Measurements from ENCODE around the gene GCNT4. TPM values are rescaled to one million over a fixed set of nuclear protein-coding genes. Genes with fewer than 3 reads are reported as not detected.
A peak's percentile ranks its signal among the peaks of the same experiment; 100 is the strongest.

GCNT4 gene
- total RNA-seq, 2 experiments from 2014 or later, result 2.1 to 2.4 TPM

DNA sequence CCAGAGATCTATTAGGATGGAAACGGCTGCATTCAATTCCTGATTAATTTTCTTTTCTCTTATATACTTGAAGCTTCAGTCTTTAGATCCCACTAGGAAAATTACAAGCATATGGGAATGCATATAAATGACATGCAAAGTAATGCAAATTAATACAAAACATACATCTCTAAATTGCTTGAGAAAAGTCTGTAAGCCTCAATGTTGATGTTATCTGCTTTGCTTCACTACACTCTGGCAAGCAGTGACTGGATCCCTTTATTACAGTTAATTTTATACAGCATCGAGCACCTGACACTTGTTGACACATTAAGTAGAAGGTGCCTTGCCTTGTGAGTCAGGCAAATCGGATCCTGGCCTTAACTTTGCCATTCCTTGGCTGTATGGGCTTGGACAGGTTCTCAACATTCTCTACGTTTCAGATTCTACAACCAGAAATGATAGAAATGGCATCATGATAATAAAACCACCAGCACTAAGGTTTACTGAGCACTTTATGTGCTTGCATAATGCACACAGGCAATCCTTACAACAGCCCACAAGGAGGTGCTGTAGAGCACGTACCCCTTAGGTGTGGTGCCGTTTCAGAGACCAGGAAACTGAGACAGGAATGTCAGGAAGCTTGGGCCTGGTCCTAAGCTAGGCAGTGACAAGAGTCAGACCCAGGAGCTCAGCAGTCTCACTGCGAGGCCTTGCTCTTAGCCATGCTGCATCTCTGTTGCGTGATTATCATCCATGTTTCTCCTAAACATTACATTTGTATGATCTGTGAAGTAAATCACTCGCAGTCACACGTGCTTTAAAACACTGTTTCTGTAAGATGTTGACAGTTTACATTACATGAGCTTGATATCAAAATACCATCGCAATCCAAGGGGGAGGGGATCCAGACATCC is 2.7 kb downstream of the GCNT4 start:
- H3K27ac Mint-ChIP-seq, result peak overlapping the region; percentile 93

DNA sequence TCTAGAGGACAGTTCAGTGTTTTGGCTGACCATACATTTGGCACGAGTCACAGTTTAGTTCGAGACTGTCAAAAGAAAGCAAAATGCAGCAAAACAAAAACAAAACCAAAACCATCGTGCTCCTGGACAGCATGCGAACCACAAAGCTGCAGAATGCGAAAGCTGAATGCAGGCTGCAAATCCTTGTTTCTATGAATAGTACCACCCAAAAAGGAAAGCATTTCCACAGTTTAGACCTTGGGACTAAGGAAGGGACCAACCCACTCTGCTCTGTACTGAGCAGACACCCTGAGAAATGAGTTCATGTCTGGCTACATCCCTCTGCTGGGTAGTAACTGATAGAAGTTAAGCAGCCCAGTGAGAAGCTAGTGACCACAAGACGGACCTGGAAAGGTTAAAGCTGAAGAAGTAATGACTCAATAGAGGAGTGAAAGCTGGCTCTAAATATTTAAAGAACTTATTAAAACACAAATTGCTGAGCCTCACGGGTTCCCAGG is 3.9 kb downstream of the GCNT4 start:
- H3K9me3 Mint-ChIP-seq, result no peaks in the 10 kb centered on the region

More for the DNA sequence above, 2.7 kb downstream of the GCNT4 start:
- Mint-ChIP-seq H3K9me3 (no peaks in the 10 kb centered on the region), H3K36me3 (ENCODE audit: low read depth) (peaks cover 14% of the 10 kb centered on the region), H3K27me3 (ENCODE audit: low read depth) (no peaks in the 10 kb centered on the region), H3K4me3 (peak overlapping the region; percentile 84), H3K4me1 (ENCODE audit: low read depth) (peaks cover 60% of the 10 kb centered on the region)
- intact Hi-C loops (cut with micrococcal nuclease), result loop anchor here (1.0 to 10.0 kb wide), 15 partner anchors 41 to 1493 kb away; partner anchors contain the start of genes CERT1, FAM169A, GFM2 and HEXB
- peak; percentile 77 for DNase-seq
- CTCF ChIA-PET, result interaction anchor here (0.6 to 4.5 kb wide), 48 partner anchors 8 to 632 kb away, joined by 3 to 40 read pairs (median 4); partner anchors contain the start of genes ANKRD31 and HMGCR

DNA sequence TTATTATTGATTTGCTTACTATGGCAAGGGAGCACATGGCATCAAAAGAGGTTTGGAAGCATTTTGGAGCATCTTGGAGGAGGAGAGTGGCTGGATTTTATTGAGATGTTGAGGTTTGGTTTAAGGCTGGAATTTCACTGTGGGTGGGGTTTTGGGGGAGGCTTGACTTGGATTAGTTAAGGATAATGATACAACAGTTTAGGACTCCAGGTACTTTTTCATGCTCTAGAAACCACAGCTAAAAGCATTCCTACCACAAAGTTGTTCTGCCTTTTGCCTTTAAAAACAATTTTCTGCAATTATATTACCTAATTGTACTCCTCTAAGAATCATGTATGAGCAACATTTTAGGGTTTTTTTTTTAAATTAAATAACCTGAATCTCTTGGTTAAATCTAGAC is 5.0 kb downstream of the GCNT4 start:
- CTCF ChIA-PET, result interaction anchor here (4.5 kb wide), 1 partner anchor 190 kb away, joined by 40 read pairs; the partner anchor contains the start of gene ANKRD31
- peaks cover 28% of the 10 kb centered on the region for H3K36me3 Mint-ChIP-seq (ENCODE audit: low read depth)
- no peak for DNase-seq
- H3K27me3 Mint-ChIP-seq (ENCODE audit: low read depth), result no peaks in the 10 kb centered on the region
- H3K4me3 Mint-ChIP-seq, result no peak overlapping the region
- peaks cover 63% of the 10 kb centered on the region for H3K4me1 Mint-ChIP-seq (ENCODE audit: low read depth)
- no peaks in the 10 kb centered on the region for H3K9me3 Mint-ChIP-seq
- H3K27ac Mint-ChIP-seq, result no peak overlapping the region
- intact Hi-C loops (cut with micrococcal nuclease), result loop anchor here (5.0 kb wide), 1 partner anchor 1210 kb away; no protein-coding TSS in a partner anchor

More for the DNA sequence above, 3.9 kb downstream of the GCNT4 start:
- Mint-ChIP-seq H3K27me3 (ENCODE audit: low read depth) (no peaks in the 10 kb centered on the region), H3K27ac (no peak overlapping the region), H3K36me3 (ENCODE audit: low read depth) (peaks cover 22% of the 10 kb centered on the region), H3K4me3 (peak overlapping the region; percentile 7), H3K4me1 (ENCODE audit: low read depth) (peaks cover 63% of the 10 kb centered on the region)
- intact Hi-C loops (cut with micrococcal nuclease), result loop anchor here (5.0 kb wide), 1 partner anchor 1209 kb away; no protein-coding TSS in a partner anchor
- DNase-seq, result no peak
- CTCF ChIA-PET, result interaction anchor here (0.8 to 4.5 kb wide), 10 partner anchors 10 to 189 kb away, joined by 3 to 40 read pairs (median 6); partner anchors contain the start of gene ANKRD31

DNA sequence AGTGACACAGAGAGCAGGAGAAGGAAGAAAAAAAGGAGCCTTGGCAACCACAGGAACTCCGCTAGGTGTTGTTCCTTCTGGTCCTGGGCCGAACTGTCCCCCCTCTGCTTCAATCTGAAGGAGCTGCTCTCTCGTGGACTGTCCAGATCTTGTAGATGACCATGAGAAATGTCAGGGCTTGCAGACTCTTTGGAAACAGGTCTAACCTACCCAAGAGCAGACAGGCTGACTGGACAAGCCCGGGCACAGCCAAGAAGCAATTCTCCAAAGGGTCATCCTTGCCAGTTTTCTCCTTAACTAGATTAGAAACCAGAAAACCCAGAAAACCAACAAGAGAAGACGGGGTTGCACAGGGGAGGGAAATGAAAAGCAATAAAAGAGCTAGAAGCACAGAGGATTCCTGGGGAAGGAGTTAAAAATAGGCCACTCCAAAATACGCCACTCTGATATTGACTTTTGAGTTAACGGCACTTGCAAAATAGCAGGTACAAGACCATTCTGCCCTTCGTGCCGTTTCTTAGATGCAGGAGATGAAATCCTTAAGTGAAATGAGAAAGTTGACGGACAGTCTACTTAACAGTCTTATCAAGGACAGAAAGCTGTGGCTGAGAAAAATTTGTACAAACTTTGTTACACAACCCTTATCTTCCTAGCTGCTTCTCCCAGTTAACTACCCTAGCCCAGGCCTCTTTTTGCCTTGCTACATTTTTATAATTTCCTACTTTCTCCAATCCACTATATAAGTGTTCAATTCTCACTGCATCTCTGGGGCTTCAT is 5.8 kb downstream of the GCNT4 start:
- Mint-ChIP-seq H3K4me3 (no peak overlapping the region), H3K27me3 (ENCODE audit: low read depth) (no peaks in the 10 kb centered on the region), H3K36me3 (ENCODE audit: low read depth) (peaks cover 31% of the 10 kb centered on the region), H3K4me1 (ENCODE audit: low read depth) (peaks cover 60% of the 10 kb centered on the region), H3K9me3 (no peaks in the 10 kb centered on the region), H3K27ac (no peak overlapping the region)
- intact Hi-C loops (cut with micrococcal nuclease), result loop anchor here (5.0 kb wide), 1 partner anchor 1211 kb away; no protein-coding TSS in a partner anchor
- CTCF ChIA-PET, result interaction anchor here (1.5 to 4.5 kb wide), 2 partner anchors 9 to 191 kb away, joined by 3 to 40 read pairs; partner anchors contain the start of gene ANKRD31
- DNase-seq, result no peak

DNA sequence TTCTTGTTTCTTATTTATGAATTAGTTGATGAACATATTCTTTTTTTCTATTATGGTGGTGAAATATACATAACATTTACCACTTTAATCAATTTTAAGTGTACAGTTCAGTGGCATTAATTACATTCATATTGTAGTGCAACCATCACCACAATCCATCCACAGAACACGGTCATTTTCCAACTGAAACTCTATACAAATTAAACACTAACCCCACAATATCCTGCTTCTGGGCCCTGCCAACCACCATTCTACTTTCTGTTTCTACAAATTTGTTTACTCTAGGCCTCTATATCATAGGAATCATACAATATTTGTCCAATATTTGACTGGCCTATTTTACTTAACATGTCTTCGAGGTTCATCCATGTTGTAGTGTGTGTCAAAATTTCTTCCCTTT is 7.3 kb downstream of the GCNT4 start:
- Mint-ChIP-seq H3K27ac (no peak overlapping the region), H3K9me3 (no peaks in the 10 kb centered on the region), H3K36me3 (ENCODE audit: low read depth) (peaks cover 35% of the 10 kb centered on the region), H3K27me3 (ENCODE audit: low read depth) (no peaks in the 10 kb centered on the region), H3K4me3 (no peak overlapping the region), H3K4me1 (ENCODE audit: low read depth) (peaks cover 49% of the 10 kb centered on the region)
- CTCF ChIA-PET, result interaction anchor here (1.1 to 1.2 kb wide), 2 partner anchors 10 to 14 kb away, joined by 3 read pairs; no protein-coding TSS in a partner anchor
- no peak for DNase-seq
- intact Hi-C loops (cut with micrococcal nuclease), result loop anchor here (5.0 kb wide), 1 partner anchor 1212 kb away; no protein-coding TSS in a partner anchor

DNA sequence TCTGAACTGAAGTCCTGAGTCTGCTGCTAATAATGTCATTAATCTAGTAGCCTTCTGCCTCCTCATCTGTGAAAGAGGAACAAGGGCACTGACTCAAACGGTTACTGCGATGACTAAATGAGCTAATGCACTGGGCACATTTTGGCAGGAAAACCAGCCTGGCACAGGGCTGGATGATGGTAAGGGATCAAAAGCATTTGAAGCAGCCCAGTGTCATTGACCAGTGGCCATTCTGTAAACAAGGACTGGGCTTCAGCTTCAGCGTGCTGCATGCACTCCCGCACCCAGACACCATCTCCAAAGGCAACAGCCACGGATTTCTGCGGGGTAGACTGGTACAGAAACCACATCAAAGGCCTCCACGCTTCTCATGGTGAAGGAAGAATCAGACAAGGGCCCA is 8.0 kb downstream of the GCNT4 start:
- Mint-ChIP-seq H3K4me1 (ENCODE audit: low read depth) (peaks cover 45% of the 10 kb centered on the region), H3K27ac (no peak overlapping the region), H3K9me3 (no peaks in the 10 kb centered on the region), H3K27me3 (ENCODE audit: low read depth) (no peaks in the 10 kb centered on the region), H3K36me3 (ENCODE audit: low read depth) (peaks cover 41% of the 10 kb centered on the region), H3K4me3 (no peak overlapping the region)
- DNase-seq, result no peak
- intact Hi-C loops (cut with micrococcal nuclease), result no loop called here
- CTCF ChIA-PET, result interaction anchor here (1.1 to 1.2 kb wide), 2 partner anchors 9 to 15 kb away, joined by 3 read pairs; no protein-coding TSS in a partner anchor

- H3K9me3 Mint-ChIP-seq, result no peaks in the 10 kb centered on the region
- CTCF ChIA-PET, result interaction anchor here (1.2 kb wide), 1 partner anchor 16 kb away, joined by 3 read pairs; no protein-coding TSS in a partner anchor
- H3K4me3 Mint-ChIP-seq, result no peak overlapping the region
- H3K4me1 Mint-ChIP-seq (ENCODE audit: low read depth), result peaks cover 39% of the 10 kb centered on the region
- intact Hi-C loops (cut with micrococcal nuclease), result no loop called here
- H3K27ac Mint-ChIP-seq, result no peak overlapping the region
- no peak for DNase-seq
- H3K36me3 Mint-ChIP-seq (ENCODE audit: low read depth), result peaks cover 43% of the 10 kb centered on the region
- no peaks in the 10 kb centered on the region for H3K27me3 Mint-ChIP-seq (ENCODE audit: low read depth)
Measured at GRCh38 chr5:75043633-75044264, 8.6 kb downstream of the GCNT4 start.

- H3K27ac Mint-ChIP-seq, result no peak overlapping the region
- no peaks in the 10 kb centered on the region for H3K27me3 Mint-ChIP-seq (ENCODE audit: low read depth)
- H3K4me3 Mint-ChIP-seq, result no peak overlapping the region
- CTCF ChIA-PET, result interaction anchor here (1.6 kb wide), 2 partner anchors 7 to 15 kb away, joined by 4 to 6 read pairs; no protein-coding TSS in a partner anchor
- intact Hi-C loops (cut with micrococcal nuclease), result no loop called here
- DNase-seq, result no peak
- peaks cover 43% of the 10 kb centered on the region for H3K36me3 Mint-ChIP-seq (ENCODE audit: low read depth)
- peaks cover 34% of the 10 kb centered on the region for H3K4me1 Mint-ChIP-seq (ENCODE audit: low read depth)
- H3K9me3 Mint-ChIP-seq, result no peaks in the 10 kb centered on the region
Measured at GRCh38 chr5:75042522-75042921, 9.8 kb downstream of the GCNT4 start.

DNA sequence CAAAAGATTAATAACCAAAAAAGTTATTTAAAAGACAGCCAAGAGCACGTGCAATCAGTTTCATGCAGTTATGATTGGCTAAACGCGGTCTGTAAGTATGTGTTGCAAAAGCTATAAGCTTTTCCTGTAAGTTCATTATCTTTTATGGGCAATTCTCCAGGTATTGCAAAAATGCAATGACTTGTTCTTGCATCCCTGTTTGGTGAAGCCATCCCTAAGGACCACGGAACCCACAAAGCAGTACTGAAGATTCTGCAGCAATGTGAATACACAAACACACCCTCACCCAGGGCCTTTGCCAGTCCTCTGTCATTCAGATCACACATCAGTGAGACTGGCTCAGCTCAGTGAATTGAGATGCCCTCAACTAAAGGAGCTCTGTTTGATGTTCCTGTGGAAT is 11.4 kb downstream of the GCNT4 start:
- Mint-ChIP-seq H3K36me3 (ENCODE audit: low read depth) (peaks cover 42% of the 10 kb centered on the region), H3K4me3 (no peak overlapping the region), H3K27me3 (ENCODE audit: low read depth) (no peaks in the 10 kb centered on the region), H3K4me1 (ENCODE audit: low read depth) (peaks cover 46% of the 10 kb centered on the region), H3K27ac (no peak overlapping the region), H3K9me3 (no peaks in the 10 kb centered on the region)
- DNase-seq, result no peak
- intact Hi-C loops (cut with micrococcal nuclease), result no loop called here
- CTCF ChIA-PET, result interaction anchor here (1.6 kb wide), 2 partner anchors 9 to 13 kb away, joined by 4 to 6 read pairs; no protein-coding TSS in a partner anchor

- Mint-ChIP-seq H3K27me3 (ENCODE audit: low read depth) (no peaks in the 10 kb centered on the region), H3K36me3 (ENCODE audit: low read depth) (peaks cover 16% of the 10 kb centered on the region), H3K4me3 (no peak overlapping the region), H3K4me1 (ENCODE audit: low read depth) (peaks cover 56% of the 10 kb centered on the region), H3K27ac (no peak overlapping the region), H3K9me3 (no peaks in the 10 kb centered on the region)
- DNase-seq, result peak; percentile 62
- CTCF ChIA-PET, result interaction anchor here (0.6 to 2.1 kb wide), 4 partner anchors 9 to 18 kb away, joined by 3 to 11 read pairs (median 4); no protein-coding TSS in a partner anchor
- intact Hi-C loops (cut with micrococcal nuclease), result loop anchor here (2.0 kb wide), 1 partner anchor 14 kb away; no protein-coding TSS in a partner anchor
Measured at GRCh38 chr5:75037106-75037505, 15.3 kb downstream of the GCNT4 start.

GRCh38 chr5:75034137-75034739 is 18.1 kb downstream of the GCNT4 start:
- H3K4me1 Mint-ChIP-seq (ENCODE audit: low read depth), result peaks cover 56% of the 10 kb centered on the region
- peak; percentile 69 for DNase-seq
- intact Hi-C loops (cut with micrococcal nuclease), result loop anchor here (1.0 kb wide), 1 partner anchor 60 kb away; no protein-coding TSS in a partner anchor
- peaks cover 8% of the 10 kb centered on the region for H3K36me3 Mint-ChIP-seq (ENCODE audit: low read depth)
- CTCF ChIA-PET, result interaction anchor here (0.7 to 1.9 kb wide), 2 partner anchors 16 to 1212 kb away, joined by 3 to 15 read pairs; no protein-coding TSS in a partner anchor
- H3K9me3 Mint-ChIP-seq, result no peaks in the 10 kb centered on the region
- H3K27me3 Mint-ChIP-seq (ENCODE audit: low read depth), result no peaks in the 10 kb centered on the region
- H3K27ac Mint-ChIP-seq, result no peak overlapping the region
- no peak overlapping the region for H3K4me3 Mint-ChIP-seq
